AG08395 (cell line): ENCODE results near the gene SLC39A11.

Source experiments
- DNase-seq: peaks from one replicate; pipeline ENCODE4 v3.0.0; 2012; ENCODE audit warnings: mixed read lengths, low spot score

SLC39A11 gene

DNA sequence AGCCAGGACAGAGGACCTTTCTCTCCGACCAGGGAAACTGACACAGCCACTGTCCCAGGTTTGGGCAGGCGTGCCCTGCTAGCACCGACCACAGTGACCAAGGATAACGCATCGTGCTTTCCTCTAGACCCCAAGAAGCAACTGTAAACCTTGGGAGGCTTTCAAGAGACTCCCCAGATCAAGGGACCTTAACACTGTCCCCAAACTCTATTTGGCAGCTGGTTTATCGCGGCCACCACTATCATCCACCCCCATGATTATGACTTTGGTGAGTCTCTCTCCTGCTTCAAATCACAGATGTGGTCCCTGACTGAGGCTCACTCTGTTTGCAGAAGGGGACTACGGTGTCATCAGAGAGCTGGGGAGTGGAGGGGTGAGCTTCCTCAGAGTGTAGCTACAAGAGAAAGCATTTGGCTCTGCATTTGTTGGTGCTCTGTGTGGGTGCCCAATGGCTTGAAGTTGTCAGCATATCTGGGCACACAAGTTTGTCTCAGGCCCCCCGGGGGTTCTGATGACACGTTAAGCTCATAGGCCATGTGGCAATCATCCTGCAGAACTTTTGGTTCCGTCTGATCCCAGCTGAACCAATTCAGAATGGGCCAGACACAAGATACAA is 408.0 kb downstream of the SLC39A11 start:
- DNase-seq, result no peak

GRCh38 chr17:72683506-72684404 is 408.7 kb downstream of the SLC39A11 start:
- peak; percentile 90 for DNase-seq

GRCh38 chr17:72682605-72683004 is 409.9 kb downstream of the SLC39A11 start:
- DNase-seq, result no peak

DNA sequence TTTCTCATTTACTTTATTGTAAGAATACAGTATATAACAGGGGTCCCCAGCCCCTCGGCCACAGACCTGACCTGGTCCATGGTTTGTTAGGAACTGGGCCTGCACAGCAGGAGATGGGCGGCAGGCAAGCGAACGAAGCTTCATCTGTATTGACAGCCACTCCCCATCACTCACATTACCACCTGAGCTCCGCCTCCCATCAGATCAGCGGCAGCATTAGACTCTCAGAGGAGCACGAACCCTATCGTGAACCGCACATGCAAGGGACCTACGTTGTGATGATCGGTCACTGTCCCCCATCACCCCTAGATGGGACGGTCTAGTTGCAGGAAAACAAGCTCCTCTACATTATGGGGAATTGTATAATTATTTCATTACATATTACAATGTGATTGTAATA is 410.6 kb downstream of the SLC39A11 start:
- DNase-seq, result no peak

DNA sequence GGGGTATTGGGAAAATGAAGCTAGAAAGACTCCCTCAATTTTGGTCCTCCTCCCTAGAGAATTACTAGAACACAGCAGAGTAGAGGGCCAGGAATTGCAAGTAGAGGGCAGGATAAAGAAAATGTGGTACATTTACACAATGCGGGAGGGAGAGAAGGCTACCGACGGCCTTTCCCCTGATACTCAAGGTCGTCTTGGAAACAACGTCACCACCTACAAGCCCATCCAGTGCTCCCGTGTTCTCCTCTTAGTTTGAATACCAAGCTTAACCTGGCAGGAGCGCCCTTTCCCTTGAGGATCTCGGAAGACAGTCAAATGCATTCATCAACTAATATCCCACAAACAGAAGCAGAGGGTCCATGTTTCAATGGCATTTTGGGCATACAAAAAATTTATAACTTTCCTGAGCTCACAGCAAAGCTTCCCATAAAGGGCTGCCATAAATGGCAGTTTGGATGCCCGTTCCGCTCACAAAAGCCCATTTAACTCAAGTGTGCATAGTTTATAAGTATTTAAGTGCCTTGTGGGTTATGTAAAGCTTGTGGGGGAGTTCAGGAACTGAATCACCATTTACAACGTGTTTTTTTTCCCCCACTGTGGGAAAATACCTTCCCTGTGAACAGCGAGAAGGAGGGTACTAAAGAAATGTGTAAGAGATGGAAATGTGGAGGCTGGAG is 414.6 kb downstream of the SLC39A11 start:
- no peak for DNase-seq

DNA sequence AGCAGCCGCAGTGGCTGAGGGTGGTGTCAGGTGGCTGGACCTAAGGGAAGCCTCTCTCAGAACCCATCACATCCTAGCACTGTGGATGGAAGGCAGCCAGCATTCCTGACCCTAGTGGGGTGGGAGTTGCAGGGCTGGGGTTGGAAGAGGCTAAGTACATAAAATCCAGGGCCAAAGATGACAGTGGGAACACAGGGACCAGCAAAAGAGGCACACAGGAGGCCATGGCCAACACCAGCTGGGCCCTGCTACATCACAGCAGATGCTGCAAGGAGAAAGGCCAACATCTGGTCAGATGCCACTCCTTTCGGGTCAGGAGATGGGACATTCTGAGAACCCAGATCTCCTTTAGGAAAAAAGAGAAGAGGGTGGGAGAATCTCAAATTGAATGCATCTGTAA is 415.4 kb downstream of the SLC39A11 start:
- no peak for DNase-seq

DNA sequence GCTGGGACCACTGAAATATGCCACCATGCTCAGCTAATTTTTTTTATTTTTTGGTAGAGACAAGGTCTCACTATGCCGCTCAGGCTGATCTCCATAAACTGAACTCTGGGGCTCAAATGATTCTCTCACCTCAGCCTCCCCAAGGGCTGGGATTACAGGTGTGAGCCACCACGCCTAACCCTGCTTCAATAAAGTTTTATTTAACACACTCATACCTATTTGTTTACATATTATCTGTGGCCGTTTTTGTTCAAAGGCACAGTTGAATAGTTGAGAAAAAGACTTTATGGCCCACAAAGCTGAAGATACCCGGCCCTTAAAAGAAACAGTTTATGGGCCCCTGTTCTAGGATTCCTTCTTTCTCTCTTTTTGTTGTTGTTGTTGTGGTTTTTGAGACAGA is 419.8 kb downstream of the SLC39A11 start:
- DNase-seq, result no peak

- DNase-seq, result no peak
Measured at GRCh38 chr17:72671016-72671415, 421.5 kb downstream of the SLC39A11 start.

DNA sequence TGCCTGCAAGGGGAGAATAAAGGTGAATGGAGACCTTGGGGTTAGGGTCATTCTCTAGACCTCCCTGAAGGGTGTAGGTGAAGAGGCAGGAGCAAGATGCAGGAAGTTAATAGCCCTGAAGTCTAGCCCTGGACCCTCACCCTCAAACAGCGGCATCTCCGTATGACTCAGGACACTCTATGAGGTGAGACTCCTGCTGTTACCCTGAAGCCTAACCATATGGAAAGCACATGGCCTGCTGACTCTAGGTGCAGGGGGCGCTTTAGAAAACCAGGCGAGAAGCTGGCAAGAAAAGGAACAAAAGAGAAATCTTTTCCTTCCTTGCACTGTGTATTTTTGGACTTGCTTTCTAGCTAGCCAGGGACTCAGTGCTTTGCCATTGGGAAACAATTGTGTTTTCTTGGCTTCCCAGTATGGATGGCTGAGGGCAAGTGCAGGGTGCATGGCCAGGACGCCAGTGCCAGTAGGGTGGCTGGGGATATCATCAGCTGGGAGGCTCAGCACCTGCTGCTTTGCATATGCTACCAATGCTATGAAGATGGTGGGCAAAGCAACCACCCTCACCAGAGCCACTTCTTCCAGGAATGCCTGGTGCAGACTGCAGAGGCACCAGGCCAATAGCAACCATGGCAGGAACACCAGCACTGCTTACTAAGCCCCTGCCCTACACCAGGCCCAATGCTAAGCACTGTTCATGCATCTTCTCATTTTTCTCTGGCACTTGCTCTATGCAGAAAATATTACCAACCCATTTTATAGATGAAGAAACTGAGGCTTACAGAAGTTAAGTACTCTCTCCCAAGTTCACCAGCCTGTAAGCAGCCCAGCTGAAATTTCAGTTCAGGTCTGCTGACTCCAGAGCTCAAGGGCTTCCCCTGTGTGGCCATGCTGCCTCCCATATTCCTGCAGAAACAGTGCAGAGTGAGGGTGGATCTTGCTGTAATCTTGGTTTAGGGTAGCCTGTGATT is 425.1 kb downstream of the SLC39A11 start:
- DNase-seq, result no peak

DNA sequence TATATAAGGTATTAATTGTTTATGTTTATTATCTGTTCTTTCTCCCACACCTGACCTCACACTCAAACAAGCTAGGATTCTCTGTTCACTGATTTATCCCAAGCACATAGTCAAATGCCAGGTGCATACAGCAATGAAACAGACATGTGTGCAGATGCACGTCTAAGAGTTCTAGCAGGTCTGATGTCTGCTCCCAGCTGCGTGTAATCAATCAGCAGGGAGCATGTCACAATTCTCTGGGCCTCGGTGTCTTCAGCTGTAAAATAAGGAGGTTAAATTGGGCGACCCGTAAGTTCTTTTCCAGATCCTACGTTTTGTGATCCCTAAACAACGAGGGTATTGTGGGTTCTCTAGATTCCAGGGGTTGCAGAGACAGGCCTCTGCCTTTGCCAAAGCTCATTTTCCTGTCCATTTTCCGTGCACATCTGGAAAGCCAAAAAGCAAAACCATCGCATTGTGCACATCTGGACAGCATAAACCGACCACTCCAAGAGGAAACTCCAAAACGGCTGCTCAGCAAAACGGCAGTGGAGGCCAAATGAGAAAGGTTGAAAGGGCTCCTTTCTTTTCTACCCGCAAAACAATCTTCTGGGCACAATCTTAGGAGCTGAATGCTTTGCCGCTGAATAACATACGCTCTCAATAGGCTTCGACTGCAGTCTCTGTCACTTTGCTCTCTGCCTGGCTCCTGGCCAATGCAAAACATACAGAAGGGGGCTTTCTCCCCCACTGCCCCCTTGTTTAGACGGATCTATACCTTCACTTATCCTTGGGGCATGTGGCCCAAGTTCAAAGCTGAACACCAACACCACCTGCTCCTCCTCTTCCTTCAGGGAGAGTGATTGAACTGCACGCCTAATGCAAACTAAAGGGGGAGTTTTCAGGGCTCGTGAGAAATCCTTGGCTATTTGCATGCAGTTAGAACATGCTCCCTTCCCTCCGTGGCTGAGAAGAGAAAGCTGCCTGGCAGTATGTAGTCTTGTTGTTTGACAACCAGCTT is 426.3 kb downstream of the SLC39A11 start:
- DNase-seq, result peak; percentile 23

DNA sequence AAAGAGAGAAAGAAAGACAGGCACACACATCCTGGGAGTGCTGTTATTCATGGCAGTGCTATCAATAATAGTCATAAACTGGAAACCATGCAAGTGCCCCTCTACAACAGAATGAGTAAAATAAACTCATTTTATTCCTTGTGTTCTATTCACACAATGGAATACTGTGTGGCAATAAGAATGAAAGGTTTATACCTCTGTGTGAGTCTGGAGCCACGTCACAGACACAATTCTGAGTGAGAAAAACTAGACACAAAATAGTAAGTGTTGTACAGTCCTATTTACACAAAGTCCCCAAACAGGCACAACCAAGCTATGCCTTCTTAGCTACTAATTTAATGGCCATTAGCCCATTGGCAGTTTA is 429.7 kb downstream of the SLC39A11 start:
- no peak for DNase-seq

DNA sequence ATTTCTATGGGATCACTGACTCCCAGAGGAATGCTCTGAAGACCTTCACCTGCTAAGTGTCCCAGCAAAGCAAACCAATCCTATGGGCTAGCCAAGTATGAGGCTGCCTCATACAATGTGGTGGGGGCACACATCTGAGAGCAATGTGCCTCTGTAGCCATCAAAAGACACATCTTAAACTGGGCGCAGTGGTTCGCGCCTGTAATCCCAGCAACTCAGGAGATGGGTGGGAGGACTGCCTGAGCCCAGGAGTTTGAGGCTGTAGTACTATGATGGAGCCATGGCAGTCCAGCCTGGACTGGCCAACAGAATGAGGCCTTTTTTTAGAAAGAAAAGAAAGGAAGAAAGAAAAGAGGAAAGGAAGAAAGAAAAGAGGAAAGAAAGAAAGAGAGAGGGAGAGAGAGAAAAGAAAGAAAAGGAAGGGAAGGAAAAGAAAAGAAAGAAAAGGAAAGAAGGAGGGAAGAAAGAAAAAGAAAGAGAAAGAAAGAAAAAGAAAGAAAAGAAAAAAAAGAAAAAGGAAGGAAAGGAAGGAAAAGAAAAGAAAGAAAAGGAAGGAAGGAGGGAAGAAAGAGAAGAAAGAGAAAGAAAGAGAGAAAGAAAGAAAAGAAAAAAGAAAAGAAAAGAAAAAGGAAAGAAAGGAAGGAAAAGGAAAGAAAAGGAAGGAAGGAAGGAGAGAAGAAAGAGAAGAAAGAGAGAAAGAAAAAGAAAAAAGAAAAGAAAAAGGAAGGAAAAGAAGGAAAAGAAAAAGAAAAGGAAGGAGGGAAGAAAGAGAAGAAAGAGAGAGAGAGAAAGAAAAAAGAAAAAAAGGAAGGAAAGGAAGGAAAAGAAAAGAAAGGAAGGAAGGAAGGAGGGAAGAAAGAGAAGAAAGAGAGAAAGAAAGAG is 430.3 kb downstream of the SLC39A11 start:
- DNase-seq, result no peak

GRCh38 chr17:72661116-72661944 is 431.2 kb downstream of the SLC39A11 start:
- DNase-seq, result no peak

DNA sequence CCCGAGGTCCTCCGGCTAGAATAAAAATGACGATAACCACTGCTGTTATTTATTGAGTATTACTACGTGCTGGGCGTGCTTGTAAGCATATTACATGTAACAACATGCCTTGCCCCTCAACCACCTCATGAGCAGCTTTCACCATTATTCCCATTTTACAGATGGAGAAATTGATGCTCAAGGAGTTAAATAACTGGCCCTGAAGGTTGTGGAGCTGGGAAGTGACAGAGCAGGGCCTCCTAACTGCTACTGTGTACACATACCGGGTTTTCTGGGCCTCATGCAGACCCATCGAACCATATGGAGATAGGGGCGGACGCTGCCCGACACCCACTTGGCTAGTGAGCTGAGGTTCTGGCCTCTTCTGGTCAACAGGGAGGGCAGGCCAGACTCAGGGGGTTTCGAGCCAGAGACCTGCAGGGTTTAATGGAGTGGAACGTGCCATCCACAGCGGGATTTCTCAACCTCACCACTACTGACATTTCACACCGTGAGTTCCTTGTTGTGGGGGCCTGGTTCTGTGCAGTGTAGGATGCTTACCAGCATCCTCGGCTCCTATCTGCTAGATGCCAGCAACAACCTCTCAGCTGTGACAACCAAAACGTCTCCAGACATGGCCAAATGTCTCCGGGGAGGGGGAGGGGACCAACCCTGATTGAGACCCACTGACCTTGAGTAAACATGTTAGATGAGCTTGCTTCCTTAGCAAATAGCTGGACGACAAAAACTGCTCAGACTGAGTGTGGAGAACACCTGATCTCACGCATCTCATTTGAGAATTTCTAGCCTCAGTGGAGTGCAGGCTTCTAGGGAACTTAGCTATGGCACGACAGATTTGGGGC is 432.0 kb downstream of the SLC39A11 start:
- DNase-seq, result no peak

GRCh38 chr17:72659811-72660210 is 432.7 kb downstream of the SLC39A11 start:
- DNase-seq, result no peak

DNA sequence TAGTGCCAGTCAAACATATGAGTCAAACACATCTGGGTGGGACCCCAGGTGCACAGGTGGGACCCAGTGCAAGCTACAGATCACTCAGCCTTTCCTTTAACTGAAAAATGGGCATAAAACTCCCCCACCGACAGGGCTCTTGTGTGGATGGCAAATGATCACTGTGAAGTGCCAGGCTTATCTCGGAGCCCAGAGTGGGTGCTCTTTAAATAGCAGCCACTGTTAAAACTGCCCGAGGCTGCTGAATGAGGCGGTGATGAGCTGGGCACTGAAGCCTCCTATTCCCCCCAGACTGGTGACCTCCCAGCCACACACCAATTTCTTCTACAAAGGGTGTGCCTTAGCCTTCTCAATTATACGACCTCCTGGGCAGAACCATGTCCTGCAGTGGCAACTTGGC is 433.8 kb downstream of the SLC39A11 start:
- no peak for DNase-seq

DNA sequence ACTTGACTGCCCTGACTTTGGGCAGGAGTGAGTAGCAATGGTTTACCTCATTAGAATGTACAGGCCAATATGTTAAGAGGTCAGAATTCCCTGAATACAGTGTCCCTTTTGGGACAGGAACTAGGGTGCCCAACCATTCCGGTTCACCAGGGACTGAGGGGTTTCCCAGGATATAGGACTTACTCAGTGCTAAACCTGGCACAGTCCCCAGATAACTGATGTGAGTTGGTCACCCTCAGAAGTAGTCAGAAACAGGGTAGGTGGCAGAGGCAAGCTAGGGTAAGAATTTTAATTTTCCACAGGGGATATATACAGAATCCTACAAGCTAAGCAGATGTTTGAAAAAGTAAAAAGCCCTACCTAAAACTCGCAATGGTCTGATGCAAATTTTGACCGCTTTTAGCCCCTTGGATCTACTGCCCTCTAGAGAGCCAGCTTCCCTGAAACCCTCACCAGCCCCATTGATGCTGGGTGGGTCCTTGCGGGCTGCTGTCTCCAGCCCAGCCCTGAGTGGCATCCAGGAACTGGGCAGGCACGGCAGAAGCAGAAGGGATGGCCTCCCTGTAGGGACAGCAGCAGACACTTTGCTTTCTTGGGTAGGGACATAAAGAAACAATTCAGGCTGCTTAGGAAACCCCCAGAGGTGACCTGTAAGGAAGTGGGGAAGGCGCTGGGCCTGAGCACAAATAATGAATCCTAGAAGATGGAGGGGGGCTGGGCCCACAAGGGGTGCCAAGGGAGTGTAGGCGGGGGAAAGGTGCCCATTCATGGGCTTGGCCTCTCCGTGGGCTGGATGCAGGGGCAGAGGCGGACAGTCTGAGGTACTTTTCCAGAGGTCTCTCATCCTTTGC is 434.8 kb downstream of the SLC39A11 start:
- peak; percentile 34 for DNase-seq
